B cell (primary cell): ENCODE results near the gene GJA9. TPM values are rescaled to one million over a fixed set of nuclear protein-coding genes. Genes with fewer than 3 reads are reported as not detected.

Experiments
- ATAC-seq: fragments of 200-7000 bp; cut with Tn5 transposase; one replicate; pipeline ENCODE4 v1.10.0; 2021; ENCODE audit warnings: low read depth, mild to moderate bottlenecking, moderate number of reproducible peaks, moderate library complexity
- CTCF ChIA-PET: fragments of 350-600 bp; sonication (Branson Sonifier 250); formaldehyde crosslinking; loops from one replicate; lab custom pipeline; 2021; ENCODE audit warnings: antibody characterized with exemption, inconsistent platforms; lab: Charles Lee
- POLR2A ChIA-PET: fragments of 350-600 bp; sonication (Branson Sonifier 250); formaldehyde crosslinking; loops from one replicate; lab custom pipeline; 2021; ENCODE audit warnings: antibody characterized with exemption; lab: Charles Lee
- DNase-seq: peaks from one replicate; pipeline ENCODE4 v3.0.0; 2013
- H2AFZ ChIP-seq: 2 replicates; pipeline ENCODE4 v1.6.1; 2012; ENCODE audit warnings: mild to moderate bottlenecking, low read depth, low read length; ENCODE audit not compliant: insufficient read depth, poor library complexity, severe bottlenecking
- H3K27ac ChIP-seq, 2 donors: 1 replicate in 1 of 2; 2 replicates in 1 of 2; pipeline ENCODE4 v1.5.1; 2012 to 2013; ENCODE audit warnings: low read length in 2 of 2, mild to moderate bottlenecking in 2 of 2, moderate library complexity in 1 of 2
- H3K27me3 ChIP-seq, 4 experiments: fragments of 200-600 bp in 1 of 4; sonication (generic) in 1 of 4; replicated peaks in 1 of 4; 1 replicate in 2 of 4; 2 replicates in 2 of 4; pipeline versions ENCODE4 v1.6.1 to v1.7.0; 2013 to 2016; ENCODE audit warnings: low read length in 3 of 4, mild to moderate bottlenecking in 2 of 4, mixed read lengths in 1 of 4, moderate library complexity in 1 of 4; ENCODE audit not compliant: insufficient read depth in 4 of 4, control insufficient read depth in 3 of 4; ENCODE audit errors: control extremely low read depth in 1 of 4
- H3K36me3 ChIP-seq, 2 experiments: replicated peaks in 1 of 2; 1 replicate in 1 of 2; 2 replicates in 1 of 2; pipeline versions ENCODE4 v1.6.1 to v1.7.1; 2013; ENCODE audit warnings: low read length in 1 of 2; ENCODE audit not compliant: insufficient read depth in 2 of 2, control insufficient read depth in 1 of 2; ENCODE audit errors: control extremely low read depth in 1 of 2, extremely low read depth in 1 of 2
- H3K4me1 ChIP-seq, 2 donors: fragments of 200-600 bp in 1 of 2; sonication (generic) in 1 of 2; 1 replicate in 1 of 2; 2 replicates in 1 of 2; pipeline versions ENCODE4 v1.5.1 to v1.6.1; 2013 to 2017; ENCODE audit warnings: low read length in 2 of 2; ENCODE audit not compliant: control insufficient read depth in 2 of 2, insufficient read depth in 2 of 2
- H3K4me2 ChIP-seq: replicated peaks from 2 replicates; pipeline ENCODE3; 2012; ENCODE audit warnings: mild to moderate bottlenecking, low read depth, low read length; ENCODE audit not compliant: poor library complexity, severe bottlenecking
- H3K4me3 ChIP-seq, 5 experiments: fragments of 200-600 bp in 1 of 5; sonication (generic) in 1 of 5; 1 replicate in 3 of 5; 2 replicates in 2 of 5; pipeline versions ENCODE4 v1.5.1 to v1.7.0; 2011 to 2016; ENCODE audit warnings: low read length in 4 of 5, mild to moderate bottlenecking in 4 of 5, low read depth in 2 of 5, control low read depth in 1 of 5, moderate library complexity in 1 of 5; ENCODE audit not compliant: insufficient read depth in 1 of 5; ENCODE audit errors: control extremely low read depth in 1 of 5, extremely low read depth in 1 of 5
- H3K79me2 ChIP-seq: fragments of 200-600 bp; sonication (generic); one replicate; pipeline ENCODE4 v1.6.0; 2016; ENCODE audit warnings: low read length; ENCODE audit not compliant: control insufficient read depth, insufficient read depth
- H3K9ac ChIP-seq: fragments of 200-600 bp; sonication (generic); 2 replicates; pipeline ENCODE4 v1.6.1; 2017; ENCODE audit warnings: mild to moderate bottlenecking, low read length, moderate library complexity
- H3K9me3 ChIP-seq, 3 donors: one replicate each; pipeline versions ENCODE4 v1.6.1 to v1.7.1; 2013; ENCODE audit warnings: low read length in 2 of 3; ENCODE audit not compliant: control insufficient read depth in 2 of 3, insufficient read depth in 1 of 3; ENCODE audit errors: control extremely low read depth in 1 of 3
- H4K20me1 ChIP-seq: 2 replicates; pipeline ENCODE4 v1.6.0; 2012; ENCODE audit warnings: mild to moderate bottlenecking, low read length; ENCODE audit not compliant: insufficient read depth, control insufficient read depth, poor library complexity, severe bottlenecking
- H3K27ac Mint-ChIP-seq: one replicate; pipeline ENCODE4 v1.8.0; 2021; ENCODE audit warnings: mixed read lengths
- H3K27me3 Mint-ChIP-seq: one replicate; pipeline ENCODE4 v1.8.0; 2021; ENCODE audit warnings: mixed read lengths
- H3K4me1 Mint-ChIP-seq: one replicate; pipeline ENCODE4 v1.8.0; 2021; ENCODE audit warnings: mixed read lengths
- H3K4me3 Mint-ChIP-seq: one replicate; pipeline ENCODE4 v1.8.0; 2021; ENCODE audit warnings: mixed read lengths
- H3K9me3 Mint-ChIP-seq: one replicate; pipeline ENCODE4 v1.8.0; 2022; ENCODE audit warnings: mixed read lengths; ENCODE audit not compliant: insufficient read depth
- EZH2 ChIP-seq: IDR thresholded peaks from 2 replicates; pipeline ENCODE4 v1.6.1; 2012; ENCODE audit warnings: borderline replicate concordance, low read depth, mild to moderate bottlenecking, moderate library complexity, low read length; ENCODE audit not compliant: insufficient read depth, poor library complexity, severe bottlenecking
- WGBS: methylation state at CpG from one replicate; pipeline ENCODE4 v1.1.5; 2013; ENCODE audit warnings: missing lambda C conversion rate; ENCODE audit not compliant: insufficient coverage; 5-methylcytosine and 5-hydroxymethylcytosine counted together
- intact Hi-C: fragments of 100-400 bp; cut with micrococcal nuclease; formaldehyde crosslinking; loops from one replicate; pipeline ENCODE4 v1.10.0; 2022
- polyA plus RNA-seq: library from polyadenylated mRNA; depleted of rRNA; stranded (reverse); fragments of >200 nt; gene quantifications from 2 replicates; pipeline ENCODE4 v1.2.3, GENCODE V29; 2012
- total RNA-seq, 2 donors: library from RNA; stranded (reverse); fragments of 120-200 nt in 1 of 2; gene quantifications; 1 replicate in 1 of 2; 2 replicates in 1 of 2; pipeline versions ENCODE4 v1.2.3 to v1.2.4, GENCODE V29; 2013 to 2022
- TF ChIP-seq, protein P1 (sequence below): fragments of 200-600 bp; IDR thresholded peaks from one replicate; pipeline ENCODE4 v1.8.0; 2022; ENCODE audit warnings: antibody characterized with exemption, mild to moderate bottlenecking

GJA9 gene
- total and polyA plus RNA-seq, 2 donors (not counting 1 experiment from before 2014, with no cell fraction given) = not detected

- Histone ChIP-seq H3K9me3 (no peaks in the 10 kb centered on the region), H3K79me2 (peaks cover 56% of the 10 kb centered on the region), H3K4me2 (peak overlapping the region; percentile 73), H3K36me3 (peaks cover 0 to 24% of the 10 kb centered on the region in 2 experiments), H3K27me3 (no peaks in the 10 kb centered on the region), H3K4me1 (peaks cover 22 to 31% of the 10 kb centered on the region in 2 donors), H3K4me3 (peak overlapping the region; percentile 68 to 92 (median 83)), H2AFZ (peak overlapping the region; percentile 77), H4K20me1 (peaks cover 24% of the 10 kb centered on the region), H3K9ac (peak overlapping the region; percentile 74), H3K27ac (peak overlapping the region; percentile 70 to 82)
- intact Hi-C loops = no loop called here
- CTCF ChIA-PET = interaction anchor here (0.6 kb wide), 1 partner anchor 876 kb away, joined by 3 read pairs; no protein-coding TSS in a partner anchor
- WGBS = 3% methylated on average over 4 of the region's 6 CpGs
- H3K27ac Mint-ChIP-seq = peak overlapping the region; percentile 96
- POLR2A ChIA-PET = interaction anchor here (3.1 kb wide), 1 partner anchor 13 kb away, joined by 16 read pairs; the partner anchor contains the start of gene MYCBP
- H3K27me3 Mint-ChIP-seq = no peaks in the 10 kb centered on the region
- peak overlapping the region; percentile 93 for H3K4me3 Mint-ChIP-seq
- H3K9me3 Mint-ChIP-seq = no peaks in the 10 kb centered on the region
- peaks cover 50% of the 10 kb centered on the region for H3K4me1 Mint-ChIP-seq
- TF ChIP-seq, protein P1, sequence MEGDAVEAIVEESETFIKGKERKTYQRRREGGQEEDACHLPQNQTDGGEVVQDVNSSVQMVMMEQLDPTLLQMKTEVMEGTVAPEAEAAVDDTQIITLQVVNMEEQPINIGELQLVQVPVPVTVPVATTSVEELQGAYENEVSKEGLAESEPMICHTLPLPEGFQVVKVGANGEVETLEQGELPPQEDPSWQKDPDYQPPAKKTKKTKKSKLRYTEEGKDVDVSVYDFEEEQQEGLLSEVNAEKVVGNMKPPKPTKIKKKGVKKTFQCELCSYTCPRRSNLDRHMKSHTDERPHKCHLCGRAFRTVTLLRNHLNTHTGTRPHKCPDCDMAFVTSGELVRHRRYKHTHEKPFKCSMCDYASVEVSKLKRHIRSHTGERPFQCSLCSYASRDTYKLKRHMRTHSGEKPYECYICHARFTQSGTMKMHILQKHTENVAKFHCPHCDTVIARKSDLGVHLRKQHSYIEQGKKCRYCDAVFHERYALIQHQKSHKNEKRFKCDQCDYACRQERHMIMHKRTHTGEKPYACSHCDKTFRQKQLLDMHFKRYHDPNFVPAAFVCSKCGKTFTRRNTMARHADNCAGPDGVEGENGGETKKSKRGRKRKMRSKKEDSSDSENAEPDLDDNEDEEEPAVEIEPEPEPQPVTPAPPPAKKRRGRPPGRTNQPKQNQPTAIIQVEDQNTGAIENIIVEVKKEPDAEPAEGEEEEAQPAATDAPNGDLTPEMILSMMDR = no peak
- TF ChIP-seq EZH2 = no peak
- DNase-seq (no peak), ATAC-seq (no peak)
Measured at GRCh38 chr1:38860454-38860795, 21.0 kb downstream of the GJA9 start.
